Hepatocyte (in vitro differentiated cells): ENCODE results near the gene CCPG1.

Experiments
- CTCF ChIP-seq: fragments of 200-600 bp; sonication (generic); IDR thresholded peaks from 2 replicates; pipeline ENCODE4 v1.5.1; 2016; ENCODE audit warnings: antibody characterized with exemption, mild to moderate bottlenecking; ENCODE audit not compliant: poor library complexity
- EZH2 ChIP-seq: fragments of 200-600 bp; sonication (generic); IDR thresholded peaks from 2 replicates; pipeline ENCODE4 v1.6.1; 2016; ENCODE audit warnings: antibody characterized with exemption, mild to moderate bottlenecking, borderline replicate concordance
- EZH2phosphoT487 ChIP-seq: fragments of 200-600 bp; sonication (generic); IDR thresholded peaks from one replicate; pipeline ENCODE4 v1.6.1; 2018; ENCODE audit warnings: antibody characterized with exemption, mild to moderate bottlenecking, low read depth, moderate library complexity; ENCODE audit not compliant: unreplicated experiment, severe bottlenecking

GRCh38 chr15:55407498-55408011 lies 604 bp downstream of the CCPG1 start:
- no peak for TF ChIP-seq CTCF
- TF ChIP-seq EZH2 = no peak
- TF ChIP-seq EZH2phosphoT487 = no peak
